Stomach (tissue), 9 donors: ENCODE measurements around the gene RGS19. TPM values are rescaled to one million over a fixed set of nuclear protein-coding genes. Genes with fewer than 3 reads are reported as not detected.
A peak's percentile ranks its signal among the peaks of the same experiment; 100 is the strongest.

ENCODE experiments used
- DNase-seq, 2 donors: peaks; one replicate each; pipeline versions ENCODE4 v3.0.0 to v3.0.0-alpha.2; 2013 to 2019
- H3K27ac ChIP-seq, 5 donors: fragments of 200-600 bp in 4 of 5; sonication (generic) in 4 of 5; one replicate each; pipeline ENCODE4 v1.5.1; 2013 to 2019; ENCODE audit warnings: mild to moderate bottlenecking in 1 of 5, moderate library complexity in 1 of 5
- H3K27me3 ChIP-seq, 3 donors: fragments of 200-600 bp; sonication (generic); one replicate each; pipeline ENCODE4 v1.5.1; 2017 to 2019; ENCODE audit warnings: mixed run types in 1 of 3
- H3K36me3 ChIP-seq, 4 donors: fragments of 200-600 bp; sonication (generic); 1 replicate in 3 of 4; 2 replicates in 1 of 4; pipeline ENCODE4 v1.5.1; 2016 to 2019
- H3K4me1 ChIP-seq, 4 donors: fragments of 200-600 bp; sonication (generic); one replicate each; pipeline ENCODE4 v1.5.1; 2016 to 2019
- H3K4me3 ChIP-seq, 4 donors: fragments of 200-600 bp; sonication (generic) in 3 of 4; one replicate each; pipeline ENCODE4 v1.5.1; 2016 to 2019; ENCODE audit warnings: mild to moderate bottlenecking in 1 of 4
- H3K9me3 ChIP-seq, 4 donors: fragments of 200-600 bp; sonication (generic); one replicate each; pipeline ENCODE4 v1.5.1; 2016 to 2019
- EP300 ChIP-seq: sonication (generic); formaldehyde crosslinking; IDR thresholded peaks from one replicate; pipeline ENCODE4 v1.6.1; 2017; ENCODE audit warnings: antibody characterized with exemption
- POLR2A ChIP-seq, 4 donors: fragments of 450-650 bp; IDR thresholded peaks; one replicate each; pipeline ENCODE4 v1.6.1; 2016; ENCODE audit warnings: antibody characterized with exemption in 4 of 4, control low read depth in 2 of 4, mild to moderate bottlenecking in 1 of 4, moderate library complexity in 1 of 4
- POLR2AphosphoS5 ChIP-seq, 3 donors: sonication (generic); formaldehyde crosslinking; IDR thresholded peaks; one replicate each; pipeline ENCODE4 v1.6.1; 2016; ENCODE audit warnings: antibody characterized with exemption in 3 of 3
- WGBS, 5 donors: extraction: QIAGEN DNeasy Blood & Tissue Kit in 3 of 5; methylation state at CpG; one replicate each; pipeline versions ENCODE4 v1.1.5 to v1.1.7; 2013 to 2018; 5-methylcytosine and 5-hydroxymethylcytosine counted together
- intact Hi-C: fragments of 100-400 bp; cut with DNase I; formaldehyde crosslinking; loops from one replicate; pipeline ENCODE4 v1.15.1; 2023; ENCODE audit warnings: low total_unique reads
- polyA plus RNA-seq, 3 donors: library from polyadenylated mRNA; stranded (reverse); fragments of 200-250 nt; gene quantifications; one replicate each; pipeline ENCODE4 v1.2.3, GENCODE V29; 2013
- total RNA-seq, 5 donors: library from RNA; depleted of rRNA; stranded (reverse); fragments of >200 nt; gene quantifications; one replicate each; pipeline versions ENCODE4 v1.1.0 to v1.2.3, GENCODE V29; 2014 to 2016
- TF ChIP-seq, protein P1 (sequence below), 7 experiments: fragments of 450-650 bp in 4 of 7; fragments of 200-600 bp in 3 of 7; sonication (generic) in 3 of 7; IDR thresholded peaks; one replicate each; pipeline ENCODE4 v1.5.1; 2016 to 2019; ENCODE audit warnings: antibody characterized with exemption in 7 of 7, control low read depth in 2 of 7, mild to moderate bottlenecking in 1 of 7
- donor health status: healthy with polysubstance abuse.
- donor health status: Bipolar disorder and iron deficiency.
- donor health status: healthy.

The RGS19 gene
- total and polyA plus RNA-seq, 8 donors = 3.1 to 17.2 (median 10.1) TPM; not detected in 3

DNA sequence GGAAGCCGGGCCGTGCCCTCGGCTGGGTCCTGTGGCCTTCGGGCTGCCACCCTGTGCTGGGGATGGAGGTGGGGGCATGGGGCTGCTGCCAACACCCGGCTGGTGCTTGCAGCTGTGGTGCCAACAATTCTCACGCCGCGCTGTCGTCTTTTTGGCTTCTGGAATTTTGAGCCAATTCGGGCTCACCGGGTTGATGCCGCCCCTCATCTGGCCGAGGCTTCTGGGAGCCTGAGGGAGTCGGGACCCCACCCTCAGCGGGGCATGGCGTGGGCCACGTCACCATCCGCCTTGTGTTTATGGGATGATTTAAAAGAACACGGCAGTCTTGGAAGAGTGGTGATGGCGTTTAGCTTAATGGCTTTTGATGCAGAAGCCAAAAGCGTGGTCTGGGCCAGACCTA lies 36.7 kb upstream of the RGS19 start:
- Histone ChIP-seq H3K4me3 (no peak overlapping the region), H3K27ac (no peak overlapping the region), H3K36me3 (no peaks in the 10 kb centered on the region), H3K4me1 (peaks cover 0 to 12% (median 10%) of the 10 kb centered on the region in 4 donors), H3K9me3 (no peaks in the 10 kb centered on the region), H3K27me3 (peaks cover 0 to 14% (median 3%) of the 10 kb centered on the region in 3 donors)
- 80 to 85% (median 84%) methylated on average over 20 to 21 of the region's 21 CpGs for WGBS, 5 donors
- DNase-seq = peak in 1 of 2 donors; percentile 15
- TF ChIP-seq EP300 = no peak
- TF ChIP-seq, protein P1, sequence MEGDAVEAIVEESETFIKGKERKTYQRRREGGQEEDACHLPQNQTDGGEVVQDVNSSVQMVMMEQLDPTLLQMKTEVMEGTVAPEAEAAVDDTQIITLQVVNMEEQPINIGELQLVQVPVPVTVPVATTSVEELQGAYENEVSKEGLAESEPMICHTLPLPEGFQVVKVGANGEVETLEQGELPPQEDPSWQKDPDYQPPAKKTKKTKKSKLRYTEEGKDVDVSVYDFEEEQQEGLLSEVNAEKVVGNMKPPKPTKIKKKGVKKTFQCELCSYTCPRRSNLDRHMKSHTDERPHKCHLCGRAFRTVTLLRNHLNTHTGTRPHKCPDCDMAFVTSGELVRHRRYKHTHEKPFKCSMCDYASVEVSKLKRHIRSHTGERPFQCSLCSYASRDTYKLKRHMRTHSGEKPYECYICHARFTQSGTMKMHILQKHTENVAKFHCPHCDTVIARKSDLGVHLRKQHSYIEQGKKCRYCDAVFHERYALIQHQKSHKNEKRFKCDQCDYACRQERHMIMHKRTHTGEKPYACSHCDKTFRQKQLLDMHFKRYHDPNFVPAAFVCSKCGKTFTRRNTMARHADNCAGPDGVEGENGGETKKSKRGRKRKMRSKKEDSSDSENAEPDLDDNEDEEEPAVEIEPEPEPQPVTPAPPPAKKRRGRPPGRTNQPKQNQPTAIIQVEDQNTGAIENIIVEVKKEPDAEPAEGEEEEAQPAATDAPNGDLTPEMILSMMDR (IDR thresholded peaks at IDR 0.05) = no peak
- TF ChIP-seq POLR2A (IDR thresholded peaks at IDR 0.05) = no peak
- TF ChIP-seq POLR2AphosphoS5 (IDR thresholded peaks at IDR 0.05) = no peak
- intact Hi-C loops = no loop called here

DNA sequence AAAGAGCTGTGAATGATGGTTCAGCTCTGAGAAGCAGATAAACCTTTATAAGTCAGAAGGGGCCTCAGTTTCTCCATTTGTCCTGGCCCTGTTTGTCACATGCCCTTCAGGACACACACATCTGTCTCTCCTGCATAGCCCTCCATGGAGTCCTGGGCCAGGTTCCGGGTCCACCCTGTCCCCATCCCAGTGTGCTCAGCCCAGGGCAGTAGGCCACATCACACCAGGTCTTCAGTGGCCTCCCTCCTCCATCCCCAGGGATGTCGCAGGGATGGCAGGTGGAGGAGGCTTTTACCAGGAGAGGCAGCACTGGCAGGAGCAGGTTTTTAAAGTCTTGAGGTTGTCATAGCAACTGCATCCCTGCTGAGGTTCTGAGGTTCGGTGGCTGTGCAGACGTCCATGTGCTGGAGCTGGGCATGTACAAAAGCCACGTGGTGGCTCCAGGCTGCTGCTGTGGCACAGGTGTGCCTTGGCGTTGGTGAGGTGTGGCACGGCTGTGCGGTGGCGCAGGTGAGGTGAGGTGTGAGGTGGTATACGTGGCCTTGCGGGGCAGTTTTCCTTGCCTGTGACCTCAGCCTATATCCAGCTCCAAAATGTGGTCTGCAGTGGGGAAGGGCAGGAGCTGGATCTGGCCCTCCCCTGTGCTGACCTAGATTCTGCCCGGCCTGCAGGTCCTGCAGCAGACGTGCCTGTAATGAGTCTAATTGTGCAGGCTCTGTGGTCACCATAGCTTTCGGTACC lies 36.0 kb upstream of the RGS19 start:
- H3K36me3 ChIP-seq = no peaks in the 10 kb centered on the region

DNA sequence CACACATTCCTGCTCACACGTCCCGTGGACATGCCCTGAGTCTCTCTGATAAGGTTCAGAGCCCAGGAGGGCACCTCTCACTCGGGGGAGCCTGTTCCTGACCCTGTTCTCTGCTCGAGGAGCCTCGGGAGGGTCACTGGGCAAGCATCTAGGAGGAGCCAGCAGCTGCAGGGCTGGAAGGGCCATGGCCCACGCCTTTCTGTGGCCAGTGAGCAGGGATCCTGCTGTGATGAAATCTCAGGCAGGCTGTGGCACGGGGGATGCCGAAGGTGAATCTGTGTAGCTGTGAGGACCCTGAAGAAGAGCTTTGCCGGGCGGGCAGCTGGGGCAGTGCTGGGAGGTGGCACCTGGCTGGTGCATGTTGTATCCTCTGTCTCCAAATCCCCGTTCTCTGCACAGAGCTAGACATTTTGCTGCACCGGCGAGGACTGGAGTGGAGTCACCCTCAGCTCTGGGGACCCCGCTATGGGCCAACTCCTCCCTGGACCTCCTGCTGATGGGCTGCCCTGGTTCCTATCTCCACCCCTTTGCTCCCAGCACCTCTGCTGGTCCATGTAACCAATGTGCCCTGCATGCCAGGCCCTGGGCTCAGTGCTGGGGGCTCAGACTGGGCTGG lies 35.1 kb upstream of the RGS19 start:
- no peaks in the 10 kb centered on the region for H3K36me3 ChIP-seq
- no peaks in the 10 kb centered on the region for H3K9me3 ChIP-seq
- peaks cover 0 to 4% (median 0%) of the 10 kb centered on the region in 3 donors for H3K27me3 ChIP-seq
- intact Hi-C loops = no loop called here
- H3K4me3 ChIP-seq = no peak overlapping the region
- TF ChIP-seq, protein P1 (IDR thresholded peaks at IDR 0.05) = no peak
- TF ChIP-seq POLR2A (IDR thresholded peaks at IDR 0.05) (no peak), POLR2AphosphoS5 (IDR thresholded peaks at IDR 0.05) (no peak), EP300 (no peak)
- DNase-seq = peak in 1 of 2 donors; percentile 13
- 69 to 79% (median 69%) methylated on average over 11 to 14 of the region's 14 CpGs for WGBS, 5 donors
- no peak overlapping the region for H3K27ac ChIP-seq
- no peaks in the 10 kb centered on the region for H3K4me1 ChIP-seq

More for the DNA sequence above, 36.0 kb upstream of the RGS19 start:
- peak in 1 of 2 donors; percentile 4 for DNase-seq
- TF ChIP-seq EP300 = no peak
- TF ChIP-seq POLR2AphosphoS5 (IDR thresholded peaks at IDR 0.05) = no peak
- no peak for TF ChIP-seq POLR2A (IDR thresholded peaks at IDR 0.05)
- H3K27ac ChIP-seq = no peak overlapping the region
- intact Hi-C loops = no loop called here
- H3K9me3 ChIP-seq = no peaks in the 10 kb centered on the region
- 67 to 75% (median 72%) methylated on average over 11 to 14 of the region's 14 CpGs for WGBS, 5 donors
- H3K27me3 ChIP-seq = peaks cover 0 to 9% (median 0%) of the 10 kb centered on the region in 3 donors
- no peak overlapping the region for H3K4me3 ChIP-seq
- H3K4me1 ChIP-seq = peaks cover 0 to 8% (median 5%) of the 10 kb centered on the region in 4 donors

DNA sequence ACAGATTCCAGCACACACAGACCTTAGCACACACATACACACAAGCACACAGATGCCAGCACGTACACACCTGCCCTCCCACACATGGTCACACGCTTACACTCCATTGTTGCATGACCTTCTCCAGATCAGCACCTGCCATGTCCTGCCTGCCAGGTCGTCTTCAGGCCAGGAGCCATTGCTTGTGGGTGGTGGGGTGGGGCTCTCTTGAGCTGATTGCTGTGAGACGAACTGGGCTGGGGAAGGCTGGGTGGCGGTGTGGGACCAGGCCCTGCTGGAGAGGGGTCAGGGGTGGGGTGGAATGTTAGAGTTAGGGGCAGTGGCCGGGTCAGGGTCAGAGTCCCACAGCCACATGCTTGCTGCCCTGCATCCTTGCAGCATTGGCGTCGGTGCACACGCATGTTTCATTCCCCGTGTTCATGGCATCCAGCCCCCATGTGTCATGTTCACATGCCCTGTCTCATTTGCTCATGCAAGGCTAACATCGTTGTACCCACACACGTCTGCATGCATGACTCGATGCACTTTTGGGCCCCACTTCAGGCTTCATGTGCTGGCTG lies 34.6 kb upstream of the RGS19 start:
- Histone ChIP-seq H3K27ac (no peak overlapping the region), H3K4me1 (no peaks in the 10 kb centered on the region), H3K4me3 (no peak overlapping the region), H3K36me3 (no peaks in the 10 kb centered on the region), H3K27me3 (peaks cover 0 to 7% (median 0%) of the 10 kb centered on the region in 3 donors), H3K9me3 (no peaks in the 10 kb centered on the region)
- intact Hi-C loops = no loop called here
- DNase-seq = peak in 1 of 2 donors; percentile 15
- no peak for TF ChIP-seq POLR2AphosphoS5 (IDR thresholded peaks at IDR 0.05)
- 66 to 74% (median 74%) methylated on average over 13 of the region's 13 CpGs for WGBS, 5 donors

DNA sequence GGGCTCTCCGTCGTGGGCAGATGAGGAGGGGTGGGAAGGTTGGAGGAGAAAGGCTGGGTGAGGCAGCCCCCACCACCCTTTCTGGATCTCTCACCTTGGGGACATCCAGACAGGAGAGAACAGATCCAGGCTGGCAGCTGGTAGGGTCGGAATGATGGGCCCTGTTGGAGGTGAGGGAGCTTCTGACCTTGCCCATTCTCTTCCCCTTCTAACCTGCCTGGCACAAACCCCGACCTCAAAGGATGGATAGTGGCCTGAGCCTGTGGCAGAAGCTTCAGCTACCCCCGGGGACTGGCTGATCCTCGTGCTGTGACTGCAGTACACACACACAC lies 34.1 kb upstream of the RGS19 start:
- TF ChIP-seq POLR2A (IDR thresholded peaks at IDR 0.05) (no peak), POLR2AphosphoS5 (IDR thresholded peaks at IDR 0.05) (no peak), EP300 (no peak)
- TF ChIP-seq, protein P1 (IDR thresholded peaks at IDR 0.05) = no peak
- peaks cover 0 to 11% (median 0%) of the 10 kb centered on the region in 3 donors for H3K27me3 ChIP-seq
- no peak overlapping the region for H3K4me3 ChIP-seq
- H3K36me3 ChIP-seq = no peaks in the 10 kb centered on the region
- WGBS, 5 donors = 62 to 70% (median 66%) methylated on average over 4 to 6 of the region's 6 CpGs
- H3K27ac ChIP-seq = no peak overlapping the region
- intact Hi-C loops = no loop called here
- H3K4me1 ChIP-seq = no peaks in the 10 kb centered on the region
- no peaks in the 10 kb centered on the region for H3K9me3 ChIP-seq
- DNase-seq = no peak
